H4 (cell line): ENCODE measurements around the gene SGTA. TPM values are rescaled to one million over a fixed set of nuclear protein-coding genes. Genes with fewer than 3 reads are reported as not detected.

Source experiments
- DNase-seq: peaks from one replicate; pipeline ENCODE4 v3.0.0-alpha.2; 2015; ENCODE audit warnings: low spot score
- total RNA-seq: library from RNA; depleted of rRNA; stranded (reverse); fragments of >200 nt; shearing (Covaris generic); gene quantifications from 2 replicates; pipeline ENCODE4 v1.2.3, GENCODE V29; 2014

The SGTA gene
- total RNA-seq, 1 experiment from 2014 or later = 53.4 TPM

- DNase-seq = no peak
These were observed 26.5 kb upstream of the SGTA start for GRCh38 chr19:2809387-2810140.

DNA sequence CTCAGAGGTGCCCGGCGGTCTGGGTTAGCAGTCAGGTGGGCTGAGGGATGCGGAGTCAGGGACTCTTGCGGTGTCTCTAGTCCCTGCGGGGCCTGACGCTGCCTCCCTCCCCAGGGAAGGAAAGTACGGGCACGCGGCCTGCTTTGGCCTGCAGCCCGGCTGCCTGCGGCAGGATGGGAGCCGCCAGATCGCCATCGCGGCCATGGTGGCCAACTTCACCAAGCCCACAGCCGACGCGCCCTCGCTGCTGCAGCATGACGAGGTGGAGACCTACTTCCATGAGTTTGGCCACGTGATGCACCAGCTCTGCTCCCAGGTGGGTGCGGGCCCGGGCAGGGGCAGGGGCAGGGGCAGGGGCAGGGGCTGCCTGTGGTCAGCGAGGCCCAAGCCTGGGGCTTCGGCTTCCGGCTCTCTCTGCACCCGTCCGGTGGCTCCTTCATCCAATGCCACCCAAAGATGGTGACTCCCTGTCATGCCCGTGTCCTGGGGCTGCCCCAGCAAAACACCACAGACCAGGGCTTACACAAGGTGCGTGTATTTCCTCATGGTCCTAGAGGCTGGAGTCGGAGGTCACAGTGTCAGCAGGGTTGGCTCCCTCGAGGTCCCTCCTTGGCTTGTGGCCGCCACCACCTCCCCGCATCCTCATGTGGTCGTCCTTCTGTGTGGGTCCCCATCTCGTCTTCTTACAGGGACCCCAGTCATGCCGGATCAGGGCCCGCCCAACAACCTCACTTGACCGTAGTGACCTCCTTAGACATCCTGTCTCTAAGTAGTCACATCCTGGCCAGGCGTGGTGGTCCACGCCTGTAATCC is 25.3 kb upstream of the SGTA start:
- DNase-seq = no peak

GRCh38 chr19:2807379-2808128 is 24.5 kb upstream of the SGTA start:
- DNase-seq = no peak

GRCh38 chr19:2806736-2807378 is 23.8 kb upstream of the SGTA start:
- no peak for DNase-seq

DNA sequence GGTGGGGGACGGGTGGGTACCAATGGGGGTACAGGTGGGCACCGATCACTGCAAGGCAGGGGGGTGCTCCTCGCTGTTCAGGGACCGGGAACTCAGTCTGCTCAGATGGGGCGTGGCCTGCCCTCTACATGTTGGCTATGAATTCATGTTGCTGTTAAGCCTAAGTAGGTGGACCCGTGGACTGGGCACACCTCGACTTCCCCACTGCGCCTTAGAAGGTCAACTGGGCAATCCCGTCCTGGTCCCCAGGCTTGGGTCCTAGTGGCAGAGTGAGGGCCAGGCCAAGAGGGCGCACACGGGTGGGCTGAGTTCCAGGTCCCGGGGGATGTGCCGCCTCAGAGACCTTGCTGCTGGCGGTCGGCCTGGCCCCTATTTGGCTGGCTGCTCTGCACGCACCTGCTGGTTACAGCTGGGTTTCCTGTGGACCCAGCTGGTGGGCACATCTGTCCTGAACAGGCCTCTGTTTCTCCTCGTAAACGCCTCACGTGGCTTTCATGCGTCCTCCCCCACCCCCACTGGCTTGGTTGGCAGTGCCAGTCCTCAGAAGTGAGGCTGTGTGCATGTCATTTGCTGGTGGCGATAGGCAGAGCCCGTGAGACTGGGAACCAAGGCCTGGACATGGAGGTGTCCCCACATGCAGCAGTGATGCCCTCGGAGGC is 23.0 kb upstream of the SGTA start:
- DNase-seq = no peak

- no peak for DNase-seq
These were observed 22.3 kb upstream of the SGTA start for GRCh38 chr19:2805261-2805900.

GRCh38 chr19:2804156-2805004 is 21.3 kb upstream of the SGTA start:
- no peak for DNase-seq

GRCh38 chr19:2803486-2804155 is 20.5 kb upstream of the SGTA start:
- DNase-seq = no peak

GRCh38 chr19:2802826-2803225 is 19.8 kb upstream of the SGTA start:
- DNase-seq = no peak

- DNase-seq = no peak
These were observed 17.4 kb upstream of the SGTA start for GRCh38 chr19:2800506-2800905.

- DNase-seq = no peak
These were observed 16.4 kb upstream of the SGTA start for GRCh38 chr19:2799273-2800020.

DNA sequence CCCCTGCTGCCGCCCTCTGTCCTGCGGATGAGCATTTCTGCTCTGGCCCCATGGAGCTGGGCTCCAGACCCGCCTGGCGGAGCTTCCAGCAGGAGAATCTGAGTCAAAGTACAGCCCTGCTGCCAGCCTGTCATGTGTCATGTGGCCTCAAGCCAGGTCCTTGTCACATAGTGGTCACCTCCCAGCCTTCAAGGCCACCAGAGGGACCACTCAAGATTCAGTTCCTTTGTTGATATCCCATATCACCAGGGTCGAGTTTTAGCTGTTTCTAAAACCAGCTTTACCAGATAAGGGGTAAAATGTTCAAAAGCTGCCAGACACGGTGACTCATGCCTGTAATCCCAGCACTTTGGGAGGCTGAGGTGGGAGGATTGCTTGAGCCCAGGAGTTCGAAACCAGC is 15.7 kb upstream of the SGTA start:
- no peak for DNase-seq

GRCh38 chr19:2798158-2798685 is 15.1 kb upstream of the SGTA start:
- DNase-seq = no peak

- DNase-seq = no peak
These were observed 14.2 kb upstream of the SGTA start for GRCh38 chr19:2797280-2797679.

GRCh38 chr19:2796659-2797266 is 13.7 kb upstream of the SGTA start:
- DNase-seq = no peak

DNA sequence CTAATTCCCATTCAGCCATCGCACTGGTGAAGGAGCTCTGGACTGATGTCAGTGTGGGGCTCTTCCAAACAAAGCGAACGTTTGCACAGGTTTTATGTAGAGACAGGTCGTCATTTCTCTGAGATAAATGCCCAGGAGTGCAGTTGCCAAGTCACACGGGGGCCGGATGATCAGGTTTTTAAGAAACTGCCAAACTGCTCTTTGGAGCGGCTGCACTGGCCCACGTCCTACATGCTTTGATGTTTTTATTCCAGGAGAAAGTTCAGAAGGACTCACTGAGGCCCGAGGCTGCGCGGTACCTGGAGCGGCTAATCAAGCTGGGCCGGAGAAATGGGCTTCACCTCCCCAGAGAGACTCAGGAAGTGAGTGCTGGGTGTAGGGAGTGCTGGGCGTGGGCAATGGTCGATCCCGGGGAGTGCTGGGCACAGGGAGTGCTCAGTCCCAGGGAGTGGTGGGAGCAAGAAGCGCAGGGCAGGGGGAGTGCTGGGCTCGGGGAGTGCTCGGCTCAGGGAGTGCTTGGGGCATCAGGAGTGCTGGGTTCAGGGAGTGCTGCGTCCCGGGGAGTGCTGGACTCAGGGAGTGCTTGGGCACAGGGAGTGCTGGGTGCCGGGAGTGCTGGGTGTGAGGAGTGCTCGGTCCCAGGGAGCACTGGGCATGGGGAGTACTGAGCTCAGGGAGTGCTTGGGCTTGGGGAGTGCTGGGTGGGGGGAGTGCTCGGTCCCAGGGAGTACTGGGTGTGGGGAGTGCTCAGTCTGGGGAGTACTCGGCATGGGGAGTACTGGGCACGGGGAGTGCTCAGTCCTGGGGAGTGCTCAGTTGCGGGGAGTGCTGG is 13.0 kb upstream of the SGTA start:
- DNase-seq = no peak

DNA sequence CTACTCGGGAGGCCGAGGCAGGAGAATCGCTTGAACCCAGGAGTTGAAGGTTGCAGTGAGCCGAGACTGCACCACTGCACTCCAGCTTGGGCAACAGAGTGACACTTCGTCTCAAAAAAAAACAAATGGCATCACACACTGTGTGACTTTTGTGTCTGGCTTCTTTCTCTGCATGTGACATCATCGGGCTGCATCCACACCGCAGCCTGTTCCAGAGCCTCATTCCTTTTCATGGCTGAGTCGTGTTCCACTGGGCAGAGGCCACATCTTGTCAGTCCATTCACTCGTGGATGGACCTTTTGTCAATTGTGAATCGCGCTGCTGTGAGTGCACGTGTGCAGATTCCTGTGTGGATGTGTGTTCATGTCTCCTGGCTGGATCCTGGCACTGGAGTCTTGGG is 10.5 kb upstream of the SGTA start:
- no peak for DNase-seq
